Subcutaneous adipose tissue (tissue), 4 donors: Measurements from ENCODE around the gene PPP1R7. TPM values are rescaled to one million over a fixed set of nuclear protein-coding genes. Genes with fewer than 3 reads are reported as not detected.

Experiments used
- CTCF ChIP-seq: fragments of 450-650 bp; IDR thresholded peaks from one replicate; pipeline ENCODE4 v1.5.1; 2016; ENCODE audit warnings: low read depth, mild to moderate bottlenecking, control low read depth, antibody characterized with exemption, moderate library complexity
- total RNA-seq, 4 donors: library from RNA; depleted of rRNA; stranded (reverse); fragments of >200 nt; gene quantifications; one replicate each; pipeline ENCODE4 v1.1.0, GENCODE V29; 2016

The PPP1R7 gene
- total RNA-seq, 4 donors from 2014 or later: 38.8 to 48.1 (median 40.3) TPM

DNA sequence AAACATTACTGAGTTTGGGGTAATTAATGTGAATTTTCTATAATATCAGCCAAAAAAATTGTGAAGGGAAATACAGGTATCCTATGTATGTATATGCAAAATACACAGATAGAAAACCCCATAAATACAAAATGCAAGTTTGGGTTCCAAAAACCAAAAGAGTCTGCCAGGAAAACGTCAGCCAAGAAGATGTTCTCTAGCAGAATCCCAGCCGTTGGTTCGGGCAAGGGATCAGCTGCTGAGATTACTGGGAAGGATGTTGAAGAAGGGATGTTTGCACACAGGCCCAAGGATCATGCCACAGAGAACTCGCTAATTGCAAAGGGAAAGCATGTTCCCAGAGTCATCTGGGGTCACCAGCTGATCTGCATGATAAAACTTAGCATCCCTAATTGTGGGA lies 28.7 kb downstream of the PPP1R7 start:
- no peak for TF ChIP-seq CTCF

- TF ChIP-seq CTCF: no peak
Measured at GRCh38 chr2:241179899-241180298, 29.6 kb downstream of the PPP1R7 start.

DNA sequence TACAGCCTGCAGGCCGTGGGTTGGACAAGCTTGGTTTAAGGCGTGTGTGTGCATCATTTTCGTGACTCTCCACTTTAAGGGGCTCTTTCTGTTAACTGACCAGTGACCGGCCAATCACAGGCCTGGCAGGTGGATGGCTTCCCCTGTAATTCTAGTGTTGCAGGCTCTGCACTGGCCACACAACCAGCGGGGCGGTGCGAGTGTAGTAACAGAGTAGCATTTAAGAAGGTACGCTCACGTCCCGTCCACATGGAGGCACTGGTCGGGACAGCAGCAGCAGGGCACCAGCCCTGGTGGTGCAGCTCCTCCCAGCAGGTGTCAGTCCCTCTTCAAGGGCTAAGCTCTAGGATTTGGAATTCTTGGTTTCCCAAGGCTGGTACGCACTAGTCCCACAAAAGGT lies 30.2 kb downstream of the PPP1R7 start:
- TF ChIP-seq CTCF: no peak

- no peak for TF ChIP-seq CTCF
Measured at GRCh38 chr2:241182126-241182525, 31.9 kb downstream of the PPP1R7 start.

- TF ChIP-seq CTCF: no peak
Measured at GRCh38 chr2:241182531-241183133, 32.4 kb downstream of the PPP1R7 start.

GRCh38 chr2:241183221-241183620 lies 33.0 kb downstream of the PPP1R7 start:
- no peak for TF ChIP-seq CTCF

DNA sequence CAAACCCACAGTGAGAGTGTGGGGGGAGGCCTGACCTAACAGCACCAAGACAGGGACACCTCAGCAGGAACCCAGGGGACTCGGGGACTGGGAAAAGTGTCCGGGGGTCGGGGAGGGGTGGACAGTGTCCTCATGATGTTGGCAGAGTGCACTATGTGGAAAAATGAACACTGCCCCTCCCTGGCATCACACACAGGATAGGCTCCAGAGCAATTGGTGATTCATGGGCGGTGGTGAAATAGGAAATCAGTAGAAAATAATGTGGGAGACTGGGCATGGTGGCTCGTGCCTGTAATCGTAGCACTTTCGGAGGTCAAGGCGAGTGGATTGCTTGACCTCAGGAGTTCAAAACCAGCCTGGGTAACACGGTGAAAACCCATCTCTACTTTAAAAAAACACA lies 34.6 kb downstream of the PPP1R7 start:
- TF ChIP-seq CTCF: no peak
